HG03378 (cell line): ENCODE data around the gene TTC4.

Experiments
- ATAC-seq: cut with Tn5 transposase; IDR thresholded peaks from one replicate; pipeline ENCODE4 v1.9.1; 2021; ENCODE audit warnings: mild to moderate bottlenecking, moderate library complexity; ENCODE audit not compliant: unreplicated experiment

TTC4 gene

DNA sequence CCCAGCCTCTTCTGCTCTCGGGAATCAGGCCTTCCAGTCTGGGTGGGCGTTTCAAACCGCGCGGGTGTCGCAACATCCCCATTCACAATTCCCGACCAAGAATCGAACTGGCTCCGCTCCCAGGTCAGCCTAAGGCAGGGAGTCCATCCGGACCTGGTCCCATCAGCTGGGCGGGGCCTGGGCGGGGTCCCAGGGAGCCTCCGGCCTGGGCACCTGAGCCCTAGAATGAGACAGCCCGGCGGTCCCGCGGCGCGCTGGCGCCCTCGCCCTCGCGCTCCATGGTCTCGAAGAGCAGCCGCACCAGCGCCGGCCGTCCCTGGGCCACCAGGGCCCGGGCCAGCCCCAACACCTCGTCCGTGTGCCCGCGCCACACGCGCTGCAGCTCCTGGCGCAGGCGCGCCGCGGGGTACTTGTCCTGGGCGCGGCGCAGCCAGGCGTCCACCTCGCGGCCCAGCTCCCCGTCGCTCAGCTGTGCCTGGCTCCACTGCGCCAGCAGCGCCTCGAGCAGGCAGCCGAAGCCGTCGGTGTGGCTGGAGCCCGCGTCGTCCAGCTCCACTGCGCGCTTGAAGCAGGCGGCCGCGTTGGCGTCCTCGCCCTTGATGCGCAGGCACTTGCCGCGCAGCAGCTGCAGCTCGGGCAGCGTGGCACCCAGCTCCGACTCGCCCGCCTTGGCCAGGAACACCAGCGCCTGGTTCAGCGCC, 65.5 kb downstream of the TTC4 start:
- ATAC-seq = no peak

DNA sequence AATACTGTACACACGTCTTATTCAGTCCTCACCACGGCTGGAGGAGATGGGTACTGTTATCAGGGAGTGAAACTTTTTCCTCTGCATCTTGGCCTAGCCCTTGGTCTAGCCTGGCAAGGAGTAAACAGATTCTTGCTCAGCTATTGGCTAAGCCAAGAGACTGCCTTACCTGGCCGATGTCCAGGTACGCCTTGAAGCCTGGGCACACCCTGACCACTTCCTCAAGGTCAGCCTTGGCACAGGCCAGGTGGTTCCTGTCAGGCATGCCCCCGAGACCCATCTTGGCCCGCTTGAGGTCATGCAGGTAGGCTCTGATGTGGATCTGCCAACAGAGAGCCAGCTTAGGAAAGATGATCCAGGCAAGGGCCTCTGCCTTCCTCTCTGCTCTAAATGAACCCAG, 66.5 kb downstream of the TTC4 start:
- ATAC-seq = no peak

DNA sequence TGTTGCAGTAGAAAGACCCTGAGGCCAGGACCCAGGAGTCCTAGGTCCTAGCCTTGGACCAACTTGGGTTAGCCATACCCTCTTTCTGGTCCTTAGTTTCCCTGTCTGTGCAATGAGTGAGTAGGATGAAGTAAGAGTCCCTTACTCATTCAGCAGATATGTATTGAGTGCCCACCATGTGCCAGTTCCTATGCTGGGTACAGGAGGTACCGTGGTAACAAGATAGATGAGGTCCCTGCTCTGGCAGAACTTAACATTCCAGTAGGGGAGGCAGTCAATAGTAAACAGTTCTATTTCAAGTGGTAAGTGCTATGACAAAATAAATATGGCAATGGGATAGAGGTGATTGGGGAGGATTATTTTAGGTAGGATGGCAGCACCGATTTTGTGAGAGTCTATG, 66.9 kb downstream of the TTC4 start:
- ATAC-seq = no peak

DNA sequence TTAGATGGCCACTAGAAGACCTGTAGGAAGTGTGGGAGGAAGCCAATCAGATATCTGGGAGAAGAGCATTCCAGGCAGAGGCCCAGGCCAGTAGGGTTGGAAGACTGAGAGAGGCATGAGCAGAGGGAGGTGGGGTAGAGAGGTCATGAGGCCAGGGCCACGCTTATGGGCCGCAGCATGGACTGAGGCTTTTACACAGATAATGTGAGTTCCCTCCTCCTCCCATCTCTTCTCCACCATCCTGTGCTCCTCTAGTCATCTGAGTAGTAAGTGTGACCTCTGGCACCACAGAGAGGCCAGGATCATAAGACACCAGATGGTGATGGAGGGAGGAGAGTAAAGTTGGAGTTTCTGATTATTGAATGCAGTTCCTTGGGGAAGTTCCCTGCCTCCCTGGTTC, 68.4 kb downstream of the TTC4 start:
- ATAC-seq = no peak

DNA sequence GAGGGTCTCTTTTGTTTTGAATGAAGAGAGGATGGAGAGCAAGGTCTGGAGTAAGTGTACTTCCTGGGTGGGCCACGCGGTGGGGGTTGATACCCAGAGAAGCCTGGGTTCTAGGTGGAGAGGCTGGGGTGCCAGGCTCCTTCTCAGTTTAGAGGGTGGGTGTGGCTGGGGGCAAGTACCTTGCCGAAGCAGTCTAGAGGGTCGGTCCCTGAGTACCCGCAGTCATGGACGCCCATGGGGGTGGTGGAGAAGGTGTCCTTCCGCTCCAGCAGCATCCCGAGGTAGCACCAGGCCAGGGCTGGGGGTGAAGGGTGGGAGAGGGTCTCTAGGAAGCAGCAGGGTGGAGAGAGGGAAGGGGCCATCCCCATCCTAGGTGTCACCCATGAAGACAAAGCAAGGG, 71.1 kb downstream of the TTC4 start:
- no peak for ATAC-seq

DNA sequence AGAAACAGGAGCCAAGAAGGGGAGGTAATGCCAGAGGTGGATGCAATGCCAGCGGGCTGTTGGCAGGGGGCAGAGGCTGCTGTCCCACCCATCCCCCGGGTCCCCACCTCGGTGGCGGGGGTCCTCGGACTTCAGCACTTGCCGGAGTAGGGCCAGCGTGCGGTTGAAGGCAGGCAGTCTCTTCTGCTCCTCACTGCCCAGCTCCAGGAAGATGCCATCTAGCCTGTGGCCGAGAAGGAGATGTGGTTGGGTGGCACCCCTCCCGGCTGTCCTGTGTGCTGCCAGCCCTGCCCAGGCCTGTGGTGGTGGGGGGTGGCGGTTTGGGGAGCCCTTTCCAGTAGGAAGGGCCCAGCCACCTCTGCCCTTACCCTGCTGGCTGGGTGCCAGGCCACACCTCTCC, 71.9 kb downstream of the TTC4 start:
- ATAC-seq = no peak

DNA sequence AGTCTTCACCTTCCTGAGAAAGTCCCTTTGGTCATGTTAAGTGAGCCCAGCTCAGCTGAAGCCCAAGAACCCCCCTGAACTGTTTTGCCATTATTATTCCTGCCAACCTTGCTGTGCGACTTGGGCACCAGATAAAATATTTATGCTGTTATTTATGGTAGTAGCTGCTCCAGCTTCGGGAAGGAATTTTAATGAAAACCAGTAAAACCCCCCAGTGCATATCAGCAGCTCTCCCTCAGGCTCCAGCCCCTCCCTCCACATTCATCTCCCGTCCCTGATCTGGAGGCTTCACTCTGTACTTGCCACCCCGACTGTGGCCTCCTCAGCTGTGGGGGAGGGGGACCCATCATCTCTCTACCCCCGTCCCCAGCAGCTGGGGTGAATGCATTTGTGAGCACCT, 72.8 kb downstream of the TTC4 start:
- no peak for ATAC-seq

DNA sequence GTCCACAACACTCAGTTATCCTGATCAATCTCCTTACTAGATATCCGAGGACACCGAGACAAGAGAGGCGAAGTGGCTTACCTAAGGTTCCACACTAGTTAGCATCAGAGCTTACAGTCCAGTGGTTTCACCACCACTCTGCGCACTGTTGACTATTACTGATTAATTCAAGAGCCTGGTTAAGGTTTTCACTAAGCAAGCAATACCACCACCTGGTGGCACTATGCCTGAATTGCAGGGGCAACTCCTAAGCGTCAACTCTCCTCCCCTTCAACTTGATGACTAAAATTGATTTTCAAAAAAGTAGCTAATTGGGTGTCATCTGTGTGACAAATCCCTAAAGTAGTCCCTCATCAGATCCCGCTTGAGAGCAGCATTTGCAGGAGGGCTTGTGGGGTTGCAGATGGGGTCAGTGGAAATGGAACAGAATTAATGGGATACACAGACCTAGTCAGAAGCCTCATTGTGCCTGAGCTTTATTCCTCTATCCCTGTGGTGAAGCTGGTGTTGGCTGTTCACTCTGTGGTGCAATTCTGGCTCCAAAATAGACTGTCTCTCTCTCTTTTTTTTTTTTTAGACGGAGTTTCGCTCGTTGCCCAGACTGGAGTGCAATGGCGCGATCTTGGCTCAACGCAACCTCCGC, 76.3 kb downstream of the TTC4 start:
- ATAC-seq = no peak
